A549 (cell line): ENCODE data around the gene SNX10.

Source experiments
- BCL3 ChIP-seq: fragments of >200 bp; sonication (Bioruptor Twin); formaldehyde crosslinking; IDR thresholded peaks from 3 replicates; pipeline ENCODE4 v1.6.1; 2016
- EP300 ChIP-seq, 2 experiments: fragments of >200 bp; sonication (Bioruptor Twin); formaldehyde crosslinking; IDR thresholded peaks; 2 replicates in 1 of 2; 3 replicates in 1 of 2; pipeline ENCODE4 v1.6.1; 2016 to 2017
- NFE2L2 ChIP-seq: fragments of 150-350 bp; conservative IDR thresholded peaks from 2 replicates; pipeline ENCODE4 v1.6.1; 2014; ENCODE audit warnings: low read length
- TF ChIP-seq, protein P1 (sequence below): fragments of >200 bp; sonication (Bioruptor Twin); formaldehyde crosslinking; IDR thresholded peaks from 3 replicates; pipeline ENCODE4 v1.5.1; 2016
- TF ChIP-seq, protein P2 (sequence below): fragments of 200-600 bp; sonication (generic); IDR thresholded peaks from 2 replicates; pipeline ENCODE4 v1.6.1; 2016; ENCODE audit warnings: antibody characterized with exemption, mild to moderate bottlenecking, moderate library complexity

- no peak for TF ChIP-seq NFE2L2
- TF ChIP-seq, protein P1, sequence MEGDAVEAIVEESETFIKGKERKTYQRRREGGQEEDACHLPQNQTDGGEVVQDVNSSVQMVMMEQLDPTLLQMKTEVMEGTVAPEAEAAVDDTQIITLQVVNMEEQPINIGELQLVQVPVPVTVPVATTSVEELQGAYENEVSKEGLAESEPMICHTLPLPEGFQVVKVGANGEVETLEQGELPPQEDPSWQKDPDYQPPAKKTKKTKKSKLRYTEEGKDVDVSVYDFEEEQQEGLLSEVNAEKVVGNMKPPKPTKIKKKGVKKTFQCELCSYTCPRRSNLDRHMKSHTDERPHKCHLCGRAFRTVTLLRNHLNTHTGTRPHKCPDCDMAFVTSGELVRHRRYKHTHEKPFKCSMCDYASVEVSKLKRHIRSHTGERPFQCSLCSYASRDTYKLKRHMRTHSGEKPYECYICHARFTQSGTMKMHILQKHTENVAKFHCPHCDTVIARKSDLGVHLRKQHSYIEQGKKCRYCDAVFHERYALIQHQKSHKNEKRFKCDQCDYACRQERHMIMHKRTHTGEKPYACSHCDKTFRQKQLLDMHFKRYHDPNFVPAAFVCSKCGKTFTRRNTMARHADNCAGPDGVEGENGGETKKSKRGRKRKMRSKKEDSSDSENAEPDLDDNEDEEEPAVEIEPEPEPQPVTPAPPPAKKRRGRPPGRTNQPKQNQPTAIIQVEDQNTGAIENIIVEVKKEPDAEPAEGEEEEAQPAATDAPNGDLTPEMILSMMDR, result no peak
- TF ChIP-seq EP300 (IDR thresholded peaks at IDR 0.05), result no peak
- TF ChIP-seq, protein P2, sequence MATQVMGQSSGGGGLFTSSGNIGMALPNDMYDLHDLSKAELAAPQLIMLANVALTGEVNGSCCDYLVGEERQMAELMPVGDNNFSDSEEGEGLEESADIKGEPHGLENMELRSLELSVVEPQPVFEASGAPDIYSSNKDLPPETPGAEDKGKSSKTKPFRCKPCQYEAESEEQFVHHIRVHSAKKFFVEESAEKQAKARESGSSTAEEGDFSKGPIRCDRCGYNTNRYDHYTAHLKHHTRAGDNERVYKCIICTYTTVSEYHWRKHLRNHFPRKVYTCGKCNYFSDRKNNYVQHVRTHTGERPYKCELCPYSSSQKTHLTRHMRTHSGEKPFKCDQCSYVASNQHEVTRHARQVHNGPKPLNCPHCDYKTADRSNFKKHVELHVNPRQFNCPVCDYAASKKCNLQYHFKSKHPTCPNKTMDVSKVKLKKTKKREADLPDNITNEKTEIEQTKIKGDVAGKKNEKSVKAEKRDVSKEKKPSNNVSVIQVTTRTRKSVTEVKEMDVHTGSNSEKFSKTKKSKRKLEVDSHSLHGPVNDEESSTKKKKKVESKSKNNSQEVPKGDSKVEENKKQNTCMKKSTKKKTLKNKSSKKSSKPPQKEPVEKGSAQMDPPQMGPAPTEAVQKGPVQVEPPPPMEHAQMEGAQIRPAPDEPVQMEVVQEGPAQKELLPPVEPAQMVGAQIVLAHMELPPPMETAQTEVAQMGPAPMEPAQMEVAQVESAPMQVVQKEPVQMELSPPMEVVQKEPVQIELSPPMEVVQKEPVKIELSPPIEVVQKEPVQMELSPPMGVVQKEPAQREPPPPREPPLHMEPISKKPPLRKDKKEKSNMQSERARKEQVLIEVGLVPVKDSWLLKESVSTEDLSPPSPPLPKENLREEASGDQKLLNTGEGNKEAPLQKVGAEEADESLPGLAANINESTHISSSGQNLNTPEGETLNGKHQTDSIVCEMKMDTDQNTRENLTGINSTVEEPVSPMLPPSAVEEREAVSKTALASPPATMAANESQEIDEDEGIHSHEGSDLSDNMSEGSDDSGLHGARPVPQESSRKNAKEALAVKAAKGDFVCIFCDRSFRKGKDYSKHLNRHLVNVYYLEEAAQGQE, result no peak
- no peak for TF ChIP-seq BCL3
These were observed 11.6 kb upstream of the SNX10 start for GRCh38 chr7:26280097-26280496.
